ENCODE data around the gene MYZAP. TPM values are rescaled to one million over a fixed set of nuclear protein-coding genes. Genes with fewer than 3 reads are reported as not detected.
A peak's percentile ranks its signal among the peaks of the same experiment; 100 is the strongest.

The MYZAP gene
- total RNA-seq, 1 donor from 2014 or later: not detected

DNA sequence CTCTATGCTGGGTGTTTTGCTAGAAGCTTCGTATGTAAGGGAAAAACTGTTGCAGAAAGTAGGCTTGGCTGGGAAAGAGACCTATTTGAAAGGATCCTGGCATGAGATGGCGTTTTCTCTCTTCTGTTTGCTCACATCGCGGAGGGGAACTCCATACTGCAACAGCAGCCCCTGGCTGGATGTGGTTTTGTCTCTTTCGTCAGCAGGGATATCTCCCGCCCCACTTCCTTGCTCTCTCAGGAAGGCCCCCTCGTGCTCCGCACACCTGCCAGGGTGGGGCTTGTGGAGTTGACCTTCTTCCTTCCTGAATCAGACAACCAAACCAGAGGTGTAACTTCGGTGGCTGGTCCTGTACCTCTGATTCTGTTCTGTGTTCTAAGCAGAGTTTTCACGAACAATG lies 26.4 kb upstream of the MYZAP start:
- H3K27ac Mint-ChIP-seq: no peak overlapping the region
- peak overlapping the region; percentile 1 for H2AFZ ChIP-seq (replicated peaks)
- no peaks in the 10 kb centered on the region for H3K36me3 ChIP-seq
- H3K4me2 ChIP-seq: no peak overlapping the region
- H3K27me3 Mint-ChIP-seq (ENCODE audit: insufficient read depth, low read depth): peaks cover 2% of the 10 kb centered on the region
- no peaks in the 10 kb centered on the region for H3K4me1 ChIP-seq
- no peaks in the 10 kb centered on the region for H3K36me3 Mint-ChIP-seq
- no peak for DNase-seq (ENCODE audit: low spot score)
- H3K9me3 Mint-ChIP-seq: no peaks in the 10 kb centered on the region
- H3K27me3 ChIP-seq: no peaks in the 10 kb centered on the region
- no peak overlapping the region for H3K9ac ChIP-seq
- no peak overlapping the region for H3K4me3 ChIP-seq
- no peak overlapping the region for H3K27ac ChIP-seq
- no peak overlapping the region for H3K4me3 Mint-ChIP-seq
- H3K79me2 ChIP-seq (ENCODE audit: low read depth): no peaks in the 10 kb centered on the region
- no peaks in the 10 kb centered on the region for H3F3A ChIP-seq (ENCODE audit: low read depth)
- no peaks in the 10 kb centered on the region for H3K9me3 ChIP-seq (ENCODE audit: low read depth)
- no peaks in the 10 kb centered on the region for H4K20me1 ChIP-seq (ENCODE audit: low read depth)
- TF ChIP-seq EZH2phosphoT487 (IDR thresholded peaks at IDR 0.05) (no peak), EZH2 (IDR thresholded peaks at IDR 0.05) (no peak)
- H3K4me1 Mint-ChIP-seq: no peaks in the 10 kb centered on the region

DNA sequence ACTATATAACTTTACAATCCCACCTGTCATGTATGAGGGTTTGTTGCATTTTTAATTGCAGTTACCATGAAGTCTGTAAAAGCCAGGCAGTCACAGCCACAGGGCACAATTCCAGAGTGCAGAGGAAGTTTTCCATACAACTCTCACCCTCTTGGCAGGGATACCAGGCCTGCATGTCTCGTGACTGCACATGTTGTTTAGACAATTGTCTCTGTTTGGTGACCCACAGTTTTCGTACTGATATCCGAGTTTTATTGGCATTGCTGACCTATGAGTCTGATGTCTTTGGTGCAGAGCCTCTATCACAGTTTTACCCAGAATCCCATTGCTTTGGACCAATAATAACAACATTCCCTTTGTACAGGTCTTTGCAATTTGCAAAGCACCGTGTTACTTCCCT lies 24.9 kb upstream of the MYZAP start:
- no peak overlapping the region for H3K4me2 ChIP-seq
- TF ChIP-seq EZH2 (IDR thresholded peaks at IDR 0.05): no peak
- no peak for TF ChIP-seq EZH2phosphoT487 (IDR thresholded peaks at IDR 0.05)
- TF ChIP-seq, protein P1, sequence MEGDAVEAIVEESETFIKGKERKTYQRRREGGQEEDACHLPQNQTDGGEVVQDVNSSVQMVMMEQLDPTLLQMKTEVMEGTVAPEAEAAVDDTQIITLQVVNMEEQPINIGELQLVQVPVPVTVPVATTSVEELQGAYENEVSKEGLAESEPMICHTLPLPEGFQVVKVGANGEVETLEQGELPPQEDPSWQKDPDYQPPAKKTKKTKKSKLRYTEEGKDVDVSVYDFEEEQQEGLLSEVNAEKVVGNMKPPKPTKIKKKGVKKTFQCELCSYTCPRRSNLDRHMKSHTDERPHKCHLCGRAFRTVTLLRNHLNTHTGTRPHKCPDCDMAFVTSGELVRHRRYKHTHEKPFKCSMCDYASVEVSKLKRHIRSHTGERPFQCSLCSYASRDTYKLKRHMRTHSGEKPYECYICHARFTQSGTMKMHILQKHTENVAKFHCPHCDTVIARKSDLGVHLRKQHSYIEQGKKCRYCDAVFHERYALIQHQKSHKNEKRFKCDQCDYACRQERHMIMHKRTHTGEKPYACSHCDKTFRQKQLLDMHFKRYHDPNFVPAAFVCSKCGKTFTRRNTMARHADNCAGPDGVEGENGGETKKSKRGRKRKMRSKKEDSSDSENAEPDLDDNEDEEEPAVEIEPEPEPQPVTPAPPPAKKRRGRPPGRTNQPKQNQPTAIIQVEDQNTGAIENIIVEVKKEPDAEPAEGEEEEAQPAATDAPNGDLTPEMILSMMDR (IDR thresholded peaks at IDR 0.05): no peak
- no peak overlapping the region for H3K9ac ChIP-seq
- Mint-ChIP-seq H3K9me3 (no peaks in the 10 kb centered on the region), H3K4me1 (no peaks in the 10 kb centered on the region), H3K27ac (no peak overlapping the region), H3K4me3 (no peak overlapping the region), H3K36me3 (no peaks in the 10 kb centered on the region), H3K27me3 (ENCODE audit: insufficient read depth, low read depth) (no peaks in the 10 kb centered on the region)
- no peaks in the 10 kb centered on the region for H3K9me3 ChIP-seq (ENCODE audit: low read depth)
- no peak for DNase-seq (ENCODE audit: low spot score)
- no peak overlapping the region for H2AFZ ChIP-seq (replicated peaks)
- H3K36me3 ChIP-seq: no peaks in the 10 kb centered on the region
- H3K79me2 ChIP-seq (ENCODE audit: low read depth): no peaks in the 10 kb centered on the region
- H4K20me1 ChIP-seq (ENCODE audit: low read depth): no peaks in the 10 kb centered on the region
- H3K27me3 ChIP-seq: no peaks in the 10 kb centered on the region
- H3K27ac ChIP-seq: no peak overlapping the region
- H3K4me3 ChIP-seq: no peak overlapping the region
- H3K4me1 ChIP-seq: no peaks in the 10 kb centered on the region
- no peaks in the 10 kb centered on the region for H3F3A ChIP-seq (ENCODE audit: low read depth)

DNA sequence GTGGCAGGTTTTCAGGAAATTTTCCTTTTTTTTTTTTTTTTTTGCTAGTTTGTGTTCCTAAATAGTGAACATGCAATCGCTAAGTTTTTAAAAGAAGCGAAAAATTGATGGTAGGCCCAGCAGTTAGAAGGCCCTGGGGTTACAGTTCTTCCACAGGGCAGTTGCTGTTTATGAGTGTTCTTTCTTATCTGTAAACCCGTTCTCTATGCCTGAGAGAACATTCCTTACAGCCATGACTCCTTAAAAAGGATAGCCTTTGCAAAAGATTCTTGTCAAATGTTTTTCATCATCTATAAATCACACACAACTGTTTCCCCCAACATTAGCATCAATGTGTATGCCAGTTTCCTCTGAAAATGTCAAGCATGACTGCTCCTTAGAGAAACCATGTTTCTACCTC lies 23.8 kb upstream of the MYZAP start:
- no peak overlapping the region for H3K4me3 Mint-ChIP-seq
- Histone ChIP-seq H2AFZ (replicated peaks) (no peak overlapping the region), H3K27me3 (no peaks in the 10 kb centered on the region), H3K9me3 (ENCODE audit: low read depth) (no peaks in the 10 kb centered on the region), H3K9ac (no peak overlapping the region), H3K79me2 (ENCODE audit: low read depth) (no peaks in the 10 kb centered on the region), H4K20me1 (ENCODE audit: low read depth) (no peaks in the 10 kb centered on the region), H3K27ac (no peak overlapping the region), H3K36me3 (no peaks in the 10 kb centered on the region), H3K4me3 (no peak overlapping the region), H3K4me1 (no peaks in the 10 kb centered on the region), H3F3A (ENCODE audit: low read depth) (no peaks in the 10 kb centered on the region), H3K4me2 (no peak overlapping the region)
- no peak for DNase-seq (ENCODE audit: low spot score)
- H3K9me3 Mint-ChIP-seq: no peaks in the 10 kb centered on the region
- no peaks in the 10 kb centered on the region for H3K27me3 Mint-ChIP-seq (ENCODE audit: insufficient read depth, low read depth)
- no peak overlapping the region for H3K27ac Mint-ChIP-seq
- no peaks in the 10 kb centered on the region for H3K4me1 Mint-ChIP-seq
- TF ChIP-seq EZH2 (IDR thresholded peaks at IDR 0.05) (no peak), EZH2phosphoT487 (IDR thresholded peaks at IDR 0.05) (no peak)
- TF ChIP-seq, protein P1 (IDR thresholded peaks at IDR 0.05): no peak
- no peaks in the 10 kb centered on the region for H3K36me3 Mint-ChIP-seq

DNA sequence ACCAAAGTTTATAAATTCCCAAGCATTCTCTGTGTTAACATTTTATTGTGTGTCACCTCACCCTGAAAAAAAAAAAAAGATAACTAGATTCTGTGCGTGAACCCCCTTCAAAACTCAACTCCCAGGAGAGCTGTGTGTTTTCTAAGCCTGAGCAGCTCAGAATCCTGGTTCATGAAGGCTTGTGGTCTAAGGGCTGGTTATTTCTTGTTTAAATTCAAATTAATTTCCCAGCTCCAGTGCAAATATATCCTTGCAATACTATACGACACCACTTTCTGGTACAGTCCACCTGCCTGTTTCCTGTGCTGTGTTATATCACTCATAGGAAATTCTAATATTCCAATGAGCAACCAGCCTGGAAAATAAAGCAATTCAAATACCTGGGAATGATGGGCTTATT lies 23.4 kb upstream of the MYZAP start:
- H3K4me1 ChIP-seq: no peaks in the 10 kb centered on the region
- no peaks in the 10 kb centered on the region for H3K27me3 ChIP-seq
- no peak overlapping the region for H3K27ac ChIP-seq
- H3K9me3 ChIP-seq (ENCODE audit: low read depth): no peaks in the 10 kb centered on the region
- DNase-seq (ENCODE audit: low spot score): no peak
- H3K36me3 Mint-ChIP-seq: no peaks in the 10 kb centered on the region
- no peaks in the 10 kb centered on the region for H3K36me3 ChIP-seq
- no peak overlapping the region for H3K4me3 ChIP-seq
- H3K4me1 Mint-ChIP-seq: no peaks in the 10 kb centered on the region
- no peak overlapping the region for H3K9ac ChIP-seq
- H3K4me3 Mint-ChIP-seq: no peak overlapping the region
- H3F3A ChIP-seq (ENCODE audit: low read depth): no peaks in the 10 kb centered on the region
- H3K79me2 ChIP-seq (ENCODE audit: low read depth): no peaks in the 10 kb centered on the region
- no peak overlapping the region for H3K27ac Mint-ChIP-seq
- H2AFZ ChIP-seq (replicated peaks): no peak overlapping the region
- H4K20me1 ChIP-seq (ENCODE audit: low read depth): no peaks in the 10 kb centered on the region
- H3K9me3 Mint-ChIP-seq: no peaks in the 10 kb centered on the region
- H3K4me2 ChIP-seq: no peak overlapping the region
- TF ChIP-seq EZH2 (IDR thresholded peaks at IDR 0.05) (no peak), EZH2phosphoT487 (IDR thresholded peaks at IDR 0.05) (no peak)
- TF ChIP-seq, protein P1 (IDR thresholded peaks at IDR 0.05): no peak
- no peaks in the 10 kb centered on the region for H3K27me3 Mint-ChIP-seq (ENCODE audit: insufficient read depth, low read depth)

Data from neural progenitor cell (in vitro differentiated cells).